GM21390 (cell line): ENCODE data around the gene LDHD.

ENCODE experiments used
- ATAC-seq: cut with Tn5 transposase; IDR thresholded peaks from one replicate; pipeline ENCODE4 v1.9.1; 2021; ENCODE audit not compliant: unreplicated experiment

Gene LDHD

GRCh38 chr16:75083813-75084212, 32.8 kb downstream of the LDHD start:
- no peak for ATAC-seq

- no peak for ATAC-seq
These were observed 35.3 kb downstream of the LDHD start for GRCh38 chr16:75081179-75081859.

- ATAC-seq, result no peak
These were observed 36.2 kb downstream of the LDHD start for GRCh38 chr16:75080205-75081029.

GRCh38 chr16:75079346-75079926, 37.1 kb downstream of the LDHD start:
- no peak for ATAC-seq

DNA sequence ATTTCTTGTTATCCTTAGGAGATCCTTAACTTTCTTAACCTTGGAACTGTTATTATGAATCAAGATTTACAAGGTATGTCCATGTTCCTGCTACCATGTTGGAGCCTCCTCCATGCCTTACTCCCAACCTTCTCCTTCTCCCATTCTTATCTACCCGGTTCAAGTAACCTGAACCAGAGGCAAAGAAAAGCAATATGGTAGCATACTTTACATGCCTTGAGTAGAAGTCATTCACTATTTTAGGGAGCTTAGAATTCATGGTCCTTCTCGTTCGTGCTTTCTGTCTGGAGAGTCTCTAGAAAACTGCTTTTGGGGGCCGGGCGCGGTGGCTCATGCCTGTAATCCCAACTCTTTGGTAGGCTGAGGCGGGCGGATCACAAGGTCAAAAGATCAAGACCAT, 37.7 kb downstream of the LDHD start:
- no peak for ATAC-seq

DNA sequence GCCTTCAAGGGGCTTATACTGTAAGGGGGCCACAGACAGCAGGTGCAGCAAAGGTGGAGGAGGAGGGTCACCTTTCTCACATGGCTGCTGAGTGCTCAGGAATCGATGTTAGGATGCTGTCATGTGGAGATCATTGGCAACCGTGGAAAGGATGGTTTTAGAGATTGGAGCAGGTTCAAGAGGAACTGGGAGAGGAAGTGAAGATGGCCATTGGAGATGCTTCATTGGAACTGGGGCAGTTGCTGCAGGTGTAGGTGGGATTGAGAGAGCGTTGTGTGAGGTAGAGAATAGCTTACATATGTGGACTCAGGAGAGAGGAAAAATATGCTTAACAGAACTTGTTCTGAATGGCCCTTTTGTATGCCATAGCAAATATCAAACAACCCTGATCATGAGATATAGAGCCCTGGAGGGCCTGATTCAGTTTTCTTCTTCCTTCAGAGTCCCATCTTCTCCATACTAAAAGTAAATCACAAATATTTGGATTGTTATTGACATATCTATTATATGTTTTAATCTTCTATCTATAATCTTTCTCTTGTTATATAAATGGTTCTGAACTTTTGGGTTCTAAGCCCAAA, 40.8 kb downstream of the LDHD start:
- ATAC-seq, result no peak

DNA sequence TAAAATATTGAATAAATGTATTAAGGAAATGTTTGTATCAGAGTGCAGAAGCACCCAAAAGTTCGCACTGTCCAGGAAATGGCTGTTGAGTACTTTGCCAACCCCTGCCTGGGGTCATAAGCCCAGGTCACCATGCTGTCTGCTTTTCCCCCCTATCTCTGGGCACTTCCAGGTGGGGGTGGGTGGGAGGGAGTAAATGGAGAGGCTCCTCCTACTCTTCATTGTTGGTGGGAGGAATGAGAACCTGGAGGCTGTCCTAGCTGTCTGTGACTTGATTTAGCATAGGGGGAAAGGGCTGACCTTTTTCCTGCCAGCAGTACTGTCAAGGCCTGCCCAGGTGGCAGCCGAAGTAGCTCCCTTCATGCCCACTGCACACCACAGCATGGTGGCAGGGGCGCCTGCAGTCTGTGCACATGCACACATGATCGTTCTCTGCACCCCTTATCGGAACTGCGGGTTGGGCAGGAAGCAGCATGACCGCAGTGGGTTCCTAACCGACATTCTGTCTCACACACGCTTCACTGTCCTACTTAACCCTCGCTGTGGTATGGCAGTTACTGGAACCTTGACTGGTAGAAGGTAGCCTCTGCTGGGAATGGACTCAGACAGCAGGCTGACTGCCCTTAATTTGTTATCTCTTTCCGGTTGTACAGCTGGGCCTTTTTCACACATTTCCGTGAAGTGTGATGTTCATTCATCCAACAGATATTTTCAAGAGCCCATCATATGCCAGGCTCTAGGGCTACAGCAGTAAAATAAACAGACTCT, 41.5 kb downstream of the LDHD start:
- ATAC-seq, result peak; percentile 97

DNA sequence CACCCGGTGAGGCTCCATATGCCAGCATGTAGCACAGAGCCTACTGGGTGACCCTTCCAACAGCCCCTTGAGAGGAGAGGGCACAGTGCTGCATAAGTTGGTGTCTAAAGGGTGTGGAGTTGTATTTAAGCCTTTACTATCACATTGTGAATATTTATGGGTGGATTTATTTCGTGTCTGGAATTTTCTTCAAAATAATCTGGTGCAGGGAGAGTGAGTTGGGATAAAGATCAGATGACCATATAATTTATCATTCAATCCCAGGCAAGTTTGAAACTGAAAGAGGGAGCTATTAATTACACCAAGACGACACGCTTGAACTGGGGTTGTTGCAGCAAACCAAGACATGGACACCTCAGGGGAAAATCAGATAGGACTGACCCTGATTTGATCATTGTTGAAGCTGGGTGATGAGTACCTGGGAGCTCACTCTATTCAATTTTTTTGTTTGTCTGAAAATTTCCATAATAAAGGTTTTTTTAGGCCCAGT, 42.2 kb downstream of the LDHD start:
- no peak for ATAC-seq

- ATAC-seq, result no peak
These were observed 42.9 kb downstream of the LDHD start for GRCh38 chr16:75073545-75074303.

DNA sequence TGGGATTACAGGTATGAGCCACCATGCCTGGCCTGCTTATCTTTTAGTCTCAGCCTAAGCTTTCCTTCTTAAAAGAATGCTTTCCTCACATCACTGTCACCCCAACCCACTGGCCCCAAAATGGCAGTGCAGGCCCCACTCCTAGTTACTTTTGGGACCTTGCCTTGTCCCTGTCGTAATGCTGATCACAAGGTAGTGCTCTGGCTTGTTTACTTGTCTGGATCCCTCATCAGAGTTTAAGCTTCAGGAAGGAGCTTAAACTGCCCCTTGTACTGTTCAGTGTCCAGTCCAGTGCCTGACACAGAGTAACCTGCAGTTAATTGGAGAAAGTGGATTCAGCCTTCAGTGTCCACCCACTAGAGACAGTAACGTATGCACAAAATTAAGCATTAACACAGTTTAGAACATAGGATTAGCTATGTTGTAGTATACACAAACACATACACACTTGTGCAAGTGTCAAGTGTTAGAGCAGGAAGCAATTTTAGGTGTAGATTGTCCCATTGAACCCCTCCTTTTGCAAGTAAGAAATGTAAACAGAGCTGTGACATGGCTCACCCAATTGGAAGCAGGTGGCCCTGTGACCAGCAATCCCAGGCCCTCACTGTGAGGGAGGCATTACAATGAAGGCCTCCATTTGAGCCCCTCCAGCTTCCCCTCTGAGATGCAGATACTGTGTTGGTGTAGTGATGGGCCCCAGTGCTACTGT, 44.2 kb downstream of the LDHD start:
- no peak for ATAC-seq

DNA sequence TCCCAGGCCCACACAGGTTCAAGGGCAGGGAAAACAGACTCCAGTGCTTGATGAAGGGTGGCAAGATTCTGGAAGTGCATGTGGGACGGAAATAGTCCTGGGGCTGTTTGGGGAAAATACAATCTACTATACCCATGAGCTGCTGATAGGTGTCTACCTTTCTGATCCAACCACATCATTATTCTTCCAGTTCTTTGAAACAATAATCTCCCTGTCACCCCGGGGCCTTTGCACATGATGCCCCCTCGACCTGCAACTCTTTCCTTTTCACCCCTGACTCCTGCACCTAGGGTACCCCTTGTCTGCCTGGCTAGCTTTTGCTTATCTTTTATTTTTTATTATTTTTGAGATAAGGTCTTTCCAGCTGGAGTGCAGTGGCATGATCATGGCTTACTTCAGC, 45.0 kb downstream of the LDHD start:
- no peak for ATAC-seq

DNA sequence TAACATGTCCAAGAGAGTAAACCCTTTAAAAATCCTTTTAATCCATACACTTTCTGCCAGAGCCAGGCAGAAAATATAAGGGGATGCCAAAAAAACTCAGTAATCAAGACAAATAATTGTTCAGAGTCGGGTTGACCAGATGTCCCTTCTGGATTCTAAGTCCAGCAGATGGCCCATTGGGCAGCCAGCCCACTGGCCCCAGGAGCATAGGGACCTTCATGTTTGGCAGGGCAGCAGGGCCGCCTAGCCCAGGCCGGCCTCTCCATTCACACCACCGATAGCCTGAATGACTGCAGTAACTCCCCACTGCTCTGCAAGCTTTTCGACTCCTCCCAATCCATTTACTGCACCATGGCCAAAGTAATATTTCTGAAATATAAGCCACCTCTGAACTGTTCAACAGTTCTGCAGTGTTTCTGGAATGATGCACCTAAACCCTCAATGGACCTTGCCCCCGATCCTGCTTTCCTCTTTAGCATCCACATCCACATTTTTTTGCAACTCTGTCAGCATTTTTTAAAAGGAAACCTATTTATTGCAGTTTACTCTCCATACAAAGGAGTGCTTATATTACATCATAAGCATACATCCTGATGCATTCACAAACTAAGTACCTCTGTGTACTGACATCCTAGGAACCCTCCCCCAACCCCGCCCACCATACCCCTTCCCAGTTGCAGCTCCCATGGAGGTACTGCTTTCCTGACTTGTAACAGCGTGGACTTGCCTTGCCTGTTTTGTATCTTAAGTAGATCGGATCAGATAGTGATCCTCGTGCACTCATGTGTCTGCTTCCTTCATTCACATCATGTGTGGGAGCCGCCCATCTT, 46.4 kb downstream of the LDHD start:
- no peak for ATAC-seq

GRCh38 chr16:75068085-75069031, 48.2 kb downstream of the LDHD start:
- no peak for ATAC-seq

DNA sequence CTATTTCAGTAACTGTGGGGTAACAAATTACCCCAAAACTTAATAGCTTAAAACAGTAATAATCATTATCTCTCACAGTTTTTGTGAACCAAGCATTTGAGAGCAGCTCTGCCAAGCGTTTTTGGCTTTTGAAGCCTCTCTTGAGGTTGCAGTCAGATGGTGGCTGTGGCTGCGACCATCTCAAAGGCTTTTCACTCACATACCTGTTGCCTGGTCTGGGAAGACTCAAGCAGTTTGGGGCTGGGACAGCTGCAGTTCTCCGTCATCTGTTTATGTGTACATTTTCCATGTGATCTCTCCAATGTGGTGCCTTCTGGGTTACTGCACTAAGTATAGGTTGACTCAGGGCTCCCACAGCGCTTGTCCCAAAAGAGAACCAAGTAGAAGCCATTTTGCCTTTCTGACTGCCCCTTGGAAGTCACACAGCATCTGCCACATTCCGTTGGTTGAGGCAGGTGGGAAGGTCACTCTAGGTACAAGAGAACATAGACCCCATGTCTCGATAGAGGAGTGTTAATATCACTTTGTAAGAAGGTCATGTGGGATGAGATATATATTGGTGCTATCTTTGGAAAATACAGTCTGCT, 49.6 kb downstream of the LDHD start:
- ATAC-seq, result no peak

GRCh38 chr16:75065521-75066149, 50.9 kb downstream of the LDHD start:
- no peak for ATAC-seq

DNA sequence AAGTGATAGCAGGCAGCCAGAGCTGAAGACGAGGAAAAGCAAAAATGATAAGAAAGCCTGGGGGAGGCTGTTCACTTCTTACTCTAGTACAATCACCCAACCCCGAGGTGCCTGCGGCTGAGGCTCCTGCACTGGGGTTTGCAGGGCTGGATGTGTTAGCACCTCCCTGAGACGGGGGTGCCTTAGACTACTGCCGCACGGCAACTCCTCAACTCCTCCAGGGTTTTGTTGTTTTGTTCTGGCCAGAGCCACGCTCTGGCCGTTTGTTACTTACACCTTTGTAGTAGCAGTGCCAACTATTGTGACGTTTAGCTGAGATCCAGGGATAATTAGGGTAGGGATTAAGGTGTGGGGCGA, 51.5 kb downstream of the LDHD start:
- ATAC-seq, result no peak
